Stimulated activated CD4-positive, alpha-beta T cell treated with anti-CD3 and anti-CD28 coated beads, Interleukin-1b, Interleukin-23, amount 100 ng/mL, for 48 hours (primary cell): ENCODE measurements around the gene GRK4.
A peak's percentile ranks its signal among the peaks of the same experiment; 100 is the strongest.

Source experiments
- DNase-seq: peaks from one replicate; pipeline ENCODE4 v3.0.0-alpha.2; 2020

GRK4 gene

DNA sequence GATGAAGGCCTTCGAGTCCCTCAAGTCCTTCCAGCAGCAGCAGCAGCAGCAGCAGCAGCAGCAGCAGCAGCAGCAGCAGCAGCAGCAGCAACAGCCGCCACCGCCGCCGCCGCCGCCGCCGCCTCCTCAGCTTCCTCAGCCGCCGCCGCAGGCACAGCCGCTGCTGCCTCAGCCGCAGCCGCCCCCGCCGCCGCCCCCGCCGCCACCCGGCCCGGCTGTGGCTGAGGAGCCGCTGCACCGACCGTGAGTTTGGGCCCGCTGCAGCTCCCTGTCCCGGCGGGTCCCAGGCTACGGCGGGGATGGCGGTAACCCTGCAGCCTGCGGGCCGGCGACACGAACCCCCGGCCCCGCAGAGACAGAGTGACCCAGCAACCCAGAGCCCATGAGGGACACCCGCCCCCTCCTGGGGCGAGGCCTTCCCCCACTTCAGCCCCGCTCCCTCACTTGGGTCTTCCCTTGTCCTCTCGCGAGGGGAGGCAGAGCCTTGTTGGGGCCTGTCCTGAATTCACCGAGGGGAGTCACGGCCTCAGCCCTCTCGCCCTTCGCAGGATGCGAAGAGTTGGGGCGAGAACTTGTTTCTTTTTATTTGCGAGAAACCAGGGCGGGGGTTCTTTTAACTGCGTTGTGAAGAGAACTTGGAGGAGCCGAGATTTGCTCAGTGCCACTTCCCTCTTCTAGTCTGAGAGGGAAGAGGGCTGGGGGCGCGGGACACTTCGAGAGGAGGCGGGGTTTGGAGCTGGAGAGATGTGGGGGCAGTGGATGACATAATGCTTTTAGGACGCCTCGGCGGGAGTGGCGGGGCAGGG, 111.7 kb downstream of the GRK4 start:
- DNase-seq = peak; percentile 62

GRCh38 chr4:3075652-3075981, 112.2 kb downstream of the GRK4 start:
- no peak for DNase-seq

DNA sequence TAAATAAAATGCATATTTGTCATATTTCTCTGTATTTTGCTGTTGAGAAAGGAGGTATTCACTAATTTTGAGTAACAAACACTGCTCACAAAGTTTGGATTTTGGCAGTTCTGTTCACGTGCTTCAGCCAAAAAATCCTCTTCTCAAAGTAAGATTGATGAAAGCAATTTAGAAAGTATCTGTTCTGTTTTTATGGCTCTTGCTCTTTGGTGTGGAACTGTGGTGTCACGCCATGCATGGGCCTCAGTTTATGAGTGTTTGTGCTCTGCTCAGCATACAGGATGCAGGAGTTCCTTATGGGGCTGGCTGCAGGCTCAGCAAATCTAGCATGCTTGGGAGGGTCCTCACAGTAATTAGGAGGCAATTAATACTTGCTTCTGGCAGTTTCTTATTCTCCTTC, 114.4 kb downstream of the GRK4 start:
- DNase-seq = peak; percentile 40

DNA sequence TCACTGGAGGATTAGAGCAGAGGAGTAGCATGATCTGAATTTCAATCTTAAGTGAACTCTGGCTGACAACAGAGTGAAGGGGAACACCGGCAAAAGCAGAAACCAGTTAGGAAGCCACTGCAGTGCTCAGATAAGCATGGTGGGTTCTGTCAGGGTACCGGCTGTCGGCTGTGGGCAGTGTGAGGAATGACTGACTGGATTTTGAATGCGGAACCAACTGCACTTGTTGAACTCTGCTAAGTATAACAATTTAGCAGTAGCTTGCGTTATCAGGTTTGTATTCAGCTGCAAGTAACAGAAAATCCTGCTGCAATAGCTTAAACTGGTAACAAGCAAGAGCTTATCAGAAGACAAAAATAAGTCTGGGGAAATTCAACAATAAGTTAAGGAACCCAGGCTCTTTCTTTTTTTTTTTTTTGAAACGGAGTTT, 116.3 kb downstream of the GRK4 start:
- no peak for DNase-seq

- DNase-seq = no peak
Measured at GRCh38 chr4:3082925-3083515, 119.6 kb downstream of the GRK4 start.

DNA sequence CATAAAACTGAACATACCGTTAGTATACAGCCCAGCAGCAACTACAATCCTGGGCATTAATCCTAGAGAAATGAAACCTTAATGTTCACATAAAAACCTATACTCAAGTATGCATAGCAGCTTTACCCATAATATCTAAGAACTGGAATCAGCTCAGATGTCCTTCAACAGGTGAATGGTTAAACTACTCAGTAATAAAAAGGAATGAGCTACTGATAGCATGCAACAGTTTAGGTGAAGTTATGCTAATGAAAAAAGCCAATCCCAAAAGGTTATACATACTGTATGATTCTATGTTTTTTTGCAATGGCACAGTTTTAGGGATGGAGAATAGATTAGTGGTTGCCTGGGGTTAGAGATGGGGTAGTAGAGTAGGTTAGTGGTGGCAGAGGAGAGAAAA, 120.4 kb downstream of the GRK4 start:
- no peak for DNase-seq

DNA sequence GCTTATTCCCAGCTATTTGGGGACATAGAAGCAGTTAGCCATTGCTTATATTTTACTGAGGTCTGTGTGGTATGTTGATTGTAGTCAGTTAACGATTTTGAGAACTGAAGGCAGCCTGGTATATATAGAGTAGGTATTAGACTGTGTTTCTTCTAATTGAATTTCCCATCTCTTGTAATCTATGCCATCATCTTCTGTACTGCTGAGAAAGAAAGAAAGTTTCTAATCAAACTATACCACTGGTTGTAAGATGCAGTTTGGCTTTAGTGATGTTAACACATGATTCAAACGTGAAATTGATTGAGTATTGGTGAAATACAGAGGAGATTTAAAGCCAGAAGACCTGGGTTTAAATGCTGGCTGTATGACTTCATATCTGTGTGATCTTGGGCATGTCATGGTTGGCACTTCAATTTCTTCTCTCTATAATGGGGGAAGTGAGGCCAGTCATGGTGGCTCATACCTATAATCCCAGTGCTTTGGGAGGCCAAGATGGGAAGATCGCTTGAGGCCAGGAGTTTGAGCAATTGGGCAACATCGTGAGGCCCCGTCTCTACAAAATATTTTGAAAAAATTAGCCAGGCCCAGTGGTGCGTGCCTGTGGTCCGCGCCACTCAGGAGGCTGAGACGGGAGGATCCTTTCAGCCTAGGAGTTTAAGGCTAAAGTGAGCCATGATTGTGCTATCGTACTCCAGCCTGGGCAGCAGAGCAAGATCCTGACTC, 122.7 kb downstream of the GRK4 start:
- no peak for DNase-seq

GRCh38 chr4:3087115-3087797, 123.9 kb downstream of the GRK4 start:
- DNase-seq = no peak
